COLO668 (cell line): ENCODE results near the gene SHC4.

ENCODE experiments used
- DNase-seq: peaks from one replicate; lab custom pipeline; 2025; ENCODE audit not compliant: unreplicated experiment; lab: John Stamatoyannopoulos, UW

Gene SHC4, protein sequence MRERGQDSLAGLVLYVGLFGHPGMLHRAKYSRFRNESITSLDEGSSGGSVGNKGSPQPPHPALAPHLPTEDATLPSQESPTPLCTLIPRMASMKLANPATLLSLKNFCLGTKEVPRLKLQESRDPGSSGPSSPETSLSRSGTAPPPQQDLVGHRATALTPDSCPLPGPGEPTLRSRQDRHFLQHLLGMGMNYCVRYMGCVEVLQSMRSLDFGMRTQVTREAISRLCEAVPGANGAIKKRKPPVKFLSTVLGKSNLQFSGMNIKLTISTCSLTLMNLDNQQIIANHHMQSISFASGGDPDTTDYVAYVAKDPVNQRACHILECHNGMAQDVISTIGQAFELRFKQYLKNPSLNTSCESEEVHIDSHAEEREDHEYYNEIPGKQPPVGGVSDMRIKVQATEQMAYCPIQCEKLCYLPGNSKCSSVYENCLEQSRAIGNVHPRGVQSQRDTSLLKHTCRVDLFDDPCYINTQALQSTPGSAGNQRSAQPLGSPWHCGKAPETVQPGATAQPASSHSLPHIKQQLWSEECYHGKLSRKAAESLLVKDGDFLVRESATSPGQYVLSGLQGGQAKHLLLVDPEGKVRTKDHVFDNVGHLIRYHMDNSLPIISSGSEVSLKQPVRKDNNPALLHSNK

DNA sequence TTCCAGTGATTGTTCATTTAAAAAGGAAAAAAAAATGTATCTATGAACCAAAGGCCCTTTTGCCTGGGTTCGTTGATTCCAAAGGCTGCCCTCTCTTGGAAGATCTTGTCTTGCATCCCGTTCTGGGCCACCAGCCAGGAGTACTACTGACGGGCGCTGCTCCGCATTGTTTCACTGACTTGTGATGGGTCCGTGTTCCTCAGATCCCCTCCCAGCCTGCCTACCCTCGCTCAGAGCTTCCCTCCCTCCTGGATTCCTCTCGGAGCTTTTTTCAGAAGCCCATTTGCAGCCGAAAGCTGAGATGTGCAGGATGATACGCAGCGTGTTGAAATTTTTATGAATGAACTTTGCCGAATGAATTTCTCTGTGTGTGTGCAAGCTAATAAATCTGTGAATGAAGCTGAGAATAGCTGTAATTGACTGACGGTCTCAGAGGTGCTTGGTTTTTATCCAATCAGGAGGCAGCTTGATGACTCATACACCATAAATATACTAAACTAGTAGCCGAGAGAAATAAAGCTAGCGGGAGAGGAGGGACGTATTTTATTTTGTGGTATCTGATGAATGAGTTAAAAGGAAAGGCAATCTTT, at the start of gene SHC4:
TSS of gene SHC4 (minus strand) at position 396 of the 590 bp plus-strand sequence. CDS start 904 bp downstream, outside the sequence.
- peak; percentile 32 for DNase-seq

DNA sequence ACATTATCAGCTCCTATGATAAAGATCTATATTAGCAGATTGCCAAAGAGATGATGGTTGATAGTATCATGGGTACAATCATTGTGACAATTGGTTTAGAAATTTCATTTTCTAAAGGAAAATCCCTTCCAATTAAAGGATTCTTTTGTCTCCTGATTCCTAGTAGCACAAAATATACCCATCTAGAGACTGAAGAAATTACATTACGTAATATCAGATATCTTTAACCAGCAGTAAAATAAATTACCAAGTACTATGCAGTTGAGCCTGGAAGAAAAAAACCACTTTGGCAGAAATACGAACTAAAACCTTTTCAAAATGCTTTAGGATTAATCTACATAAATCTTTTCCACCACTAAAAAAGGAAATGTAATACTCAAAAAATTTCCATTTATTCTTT, 35.6 kb upstream of the SHC4 start:
- no peak for DNase-seq

DNA sequence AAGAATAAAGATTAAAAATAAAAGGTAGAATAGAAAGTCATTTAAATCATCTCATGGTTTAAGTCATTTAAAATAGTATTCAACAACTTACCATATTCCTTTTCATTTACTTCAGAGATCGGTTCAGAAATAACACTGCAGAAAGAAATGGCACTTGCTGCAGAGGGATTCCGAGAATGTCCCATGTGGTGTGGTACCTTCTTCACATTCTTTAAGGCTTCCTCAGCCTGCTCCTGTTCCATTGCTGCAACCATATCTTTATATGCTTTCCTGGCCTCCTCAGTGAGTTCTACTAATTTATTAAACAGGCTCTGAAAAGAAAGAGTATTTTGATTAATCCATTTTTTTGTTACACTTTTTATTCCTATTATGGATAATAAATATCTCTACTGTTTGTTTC, 32.6 kb upstream of the SHC4 start:
- no peak for DNase-seq

DNA sequence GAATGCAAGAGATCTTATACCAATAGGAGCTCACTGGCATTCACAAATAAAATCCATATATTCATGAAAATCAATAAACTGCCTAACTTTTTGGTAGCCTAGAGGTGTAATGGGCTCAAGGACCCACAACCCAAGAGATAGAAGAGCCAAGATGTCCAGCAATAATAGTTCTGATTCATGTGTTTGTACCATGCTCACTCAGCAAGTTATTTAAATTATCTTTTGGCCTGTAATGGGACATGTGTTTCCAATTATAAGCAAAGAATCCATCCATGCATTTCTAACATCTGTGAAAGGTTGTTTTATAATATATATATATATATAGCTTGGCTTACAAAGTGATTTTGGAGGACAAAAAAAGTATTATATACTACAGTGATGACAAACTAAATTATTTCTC, 29.7 kb upstream of the SHC4 start:
- no peak for DNase-seq

DNA sequence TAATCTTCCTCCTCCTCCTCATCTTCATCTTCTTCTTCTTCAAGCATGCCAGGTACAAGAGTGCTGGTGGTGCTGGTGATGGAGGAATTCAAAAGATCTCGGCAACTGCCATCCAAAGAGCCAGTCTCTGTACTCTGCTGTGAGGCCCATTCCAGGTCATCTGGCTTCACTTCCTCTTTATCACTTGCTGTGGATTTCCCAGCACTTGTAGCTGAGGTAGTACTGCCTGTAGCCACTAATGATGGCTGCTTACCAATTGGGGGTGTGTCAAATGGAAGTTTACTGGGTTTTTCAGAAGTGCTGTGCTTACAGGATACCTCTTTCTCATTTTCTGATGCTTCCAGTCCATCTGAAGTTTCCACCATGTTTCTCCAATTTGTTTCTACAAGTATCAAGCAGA, 28.8 kb upstream of the SHC4 start:
- DNase-seq: no peak

DNA sequence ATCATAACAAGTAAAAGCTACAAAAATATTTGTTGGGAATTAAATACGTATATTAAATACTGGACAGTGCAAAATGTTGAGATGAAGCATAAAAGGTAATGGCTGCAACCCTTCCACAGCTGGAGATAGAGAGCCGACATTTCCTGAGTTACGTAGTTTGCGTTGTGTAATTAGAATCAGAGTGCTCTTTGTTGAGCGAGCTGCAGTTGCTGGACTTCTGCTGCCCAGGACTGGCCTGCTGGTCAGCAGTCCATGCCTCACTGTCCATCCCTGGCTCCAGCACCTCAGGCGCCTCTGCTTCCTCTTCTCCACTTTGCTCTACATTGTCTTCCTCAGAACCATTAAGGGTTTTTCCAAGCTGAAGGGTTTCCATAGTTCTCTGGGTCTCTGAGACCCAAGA, 28.4 kb upstream of the SHC4 start:
- DNase-seq: no peak

DNA sequence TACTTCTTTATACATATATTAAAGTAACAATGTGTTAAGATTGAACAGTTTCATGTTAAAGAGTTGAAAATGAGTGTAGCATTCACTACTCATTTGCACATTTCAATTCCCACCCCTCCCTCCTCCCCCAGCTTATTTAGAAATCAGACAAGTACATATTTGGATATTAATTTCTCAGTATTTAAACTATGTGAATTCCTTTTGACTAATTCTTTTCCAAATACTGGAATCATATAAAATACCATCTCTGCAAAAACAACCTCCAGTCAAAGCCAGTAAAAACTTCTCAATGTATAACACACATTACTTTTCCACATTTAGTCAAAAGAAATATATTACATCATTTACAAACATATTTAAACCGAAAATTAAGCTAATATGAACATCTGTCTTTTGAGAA, 25.5 kb upstream of the SHC4 start:
- no peak for DNase-seq

DNA sequence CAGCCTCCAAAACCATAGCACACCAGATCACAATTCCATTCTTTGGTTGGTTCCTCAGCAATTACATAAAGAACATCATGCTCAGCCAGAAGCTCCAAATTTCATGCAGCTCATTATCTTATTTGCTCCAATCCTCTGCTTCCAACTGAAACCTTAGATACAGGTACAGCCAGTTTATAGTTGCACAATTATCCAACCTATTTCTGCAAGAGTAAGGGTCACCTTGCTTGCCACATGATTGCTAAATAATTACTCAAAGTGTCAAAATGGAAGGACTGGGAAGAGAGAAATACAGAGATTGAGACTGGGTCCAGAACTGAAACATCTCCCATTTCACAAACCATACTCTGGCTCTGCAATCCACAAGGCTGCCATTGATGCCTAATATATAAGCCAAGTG, 23.4 kb upstream of the SHC4 start:
- no peak for DNase-seq

DNA sequence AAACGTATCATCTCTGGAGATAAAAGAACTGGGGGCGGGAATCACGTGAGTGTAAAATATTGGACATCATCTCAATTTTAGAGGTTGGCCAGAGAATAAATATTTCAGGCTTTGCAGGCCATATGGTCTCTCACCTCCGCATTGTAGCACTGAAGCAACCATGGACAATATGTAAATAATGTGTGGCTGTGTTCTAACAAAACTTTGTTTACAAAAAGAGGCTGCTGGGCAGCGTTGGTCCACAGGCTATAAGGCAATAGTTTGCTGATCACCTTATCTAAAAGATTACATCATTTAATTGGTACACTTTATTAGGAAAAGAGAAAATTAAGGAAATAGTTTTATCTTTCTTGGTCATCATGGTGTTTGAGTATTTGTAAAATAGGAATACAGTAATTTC, 22.5 kb upstream of the SHC4 start:
- no peak for DNase-seq

DNA sequence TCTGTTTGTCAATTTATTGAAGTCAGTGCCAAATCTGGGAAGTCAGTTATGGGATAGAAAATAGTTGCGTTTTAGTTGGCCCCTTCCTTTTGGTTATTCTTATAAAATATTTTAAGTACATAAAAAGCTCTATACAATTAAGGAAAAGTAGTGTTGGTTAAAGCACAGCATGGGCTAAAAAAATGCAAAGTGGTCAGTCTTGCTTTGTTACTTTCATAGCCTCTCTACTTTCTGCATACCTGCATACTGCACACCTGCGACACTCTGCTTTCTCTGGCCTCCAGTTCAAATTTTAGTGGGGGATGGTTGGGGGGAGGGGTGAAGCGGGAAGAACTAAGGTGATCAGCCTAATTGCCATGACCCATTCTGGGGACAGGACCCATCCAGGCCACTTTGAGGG, 21.8 kb upstream of the SHC4 start:
- DNase-seq: no peak

DNA sequence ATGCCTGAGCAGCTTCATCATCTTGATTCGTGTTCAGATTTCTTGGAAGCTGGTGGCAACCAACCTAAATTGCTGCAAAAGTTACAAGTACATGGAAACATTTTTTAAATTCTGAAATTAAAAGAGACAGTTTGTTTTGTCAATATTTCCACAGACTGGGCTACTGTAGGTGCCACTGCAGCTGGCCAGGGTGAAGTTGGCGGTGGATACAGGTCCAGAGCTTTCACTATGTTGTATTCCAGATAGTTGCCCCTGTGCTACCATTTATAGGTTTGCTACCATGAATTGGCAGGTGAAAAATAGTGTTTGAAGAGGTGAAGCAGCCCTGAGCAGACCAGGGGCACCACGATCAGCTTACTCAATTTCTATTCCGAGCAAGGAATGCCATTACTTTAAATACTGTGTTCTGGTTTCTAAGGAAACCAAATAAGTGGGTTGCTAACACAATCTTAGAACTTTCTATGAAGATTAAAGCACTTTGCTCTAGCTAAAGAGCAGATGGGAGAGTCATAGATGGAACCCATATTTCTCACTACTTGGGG, 21.2 kb upstream of the SHC4 start:
- no peak for DNase-seq

DNA sequence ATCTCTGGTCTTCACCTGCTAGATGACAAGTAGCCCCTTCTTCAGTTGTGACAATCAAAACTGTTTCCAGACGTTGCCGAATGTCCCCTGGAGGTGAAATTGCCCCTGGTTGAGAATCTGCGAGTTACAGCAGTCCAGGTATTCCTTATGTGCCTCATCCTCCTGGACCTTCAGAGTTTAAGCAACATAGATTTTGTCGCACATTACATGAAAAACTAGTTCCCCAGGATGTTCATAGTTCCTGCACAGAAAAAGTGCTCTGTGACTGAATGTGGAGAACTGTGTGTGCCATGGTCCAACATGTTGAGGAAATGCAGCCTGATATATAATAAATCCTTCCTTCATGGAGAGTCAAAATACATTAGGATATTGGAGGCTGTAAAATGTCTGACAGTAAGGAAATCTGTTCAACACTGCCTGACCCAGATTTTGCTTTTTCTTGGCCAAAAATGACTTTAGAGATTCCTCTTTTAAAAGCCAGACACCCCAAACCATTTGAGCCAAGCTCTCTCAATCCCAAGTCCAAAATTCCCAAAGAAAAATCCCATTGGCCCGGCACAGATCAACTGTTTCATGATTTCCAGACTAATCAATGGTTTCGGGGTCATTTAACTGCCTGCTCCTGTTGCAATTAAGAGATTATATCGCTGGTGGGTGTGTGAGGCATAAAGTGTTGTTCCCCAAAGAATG, 20.4 kb upstream of the SHC4 start:
- no peak for DNase-seq

DNA sequence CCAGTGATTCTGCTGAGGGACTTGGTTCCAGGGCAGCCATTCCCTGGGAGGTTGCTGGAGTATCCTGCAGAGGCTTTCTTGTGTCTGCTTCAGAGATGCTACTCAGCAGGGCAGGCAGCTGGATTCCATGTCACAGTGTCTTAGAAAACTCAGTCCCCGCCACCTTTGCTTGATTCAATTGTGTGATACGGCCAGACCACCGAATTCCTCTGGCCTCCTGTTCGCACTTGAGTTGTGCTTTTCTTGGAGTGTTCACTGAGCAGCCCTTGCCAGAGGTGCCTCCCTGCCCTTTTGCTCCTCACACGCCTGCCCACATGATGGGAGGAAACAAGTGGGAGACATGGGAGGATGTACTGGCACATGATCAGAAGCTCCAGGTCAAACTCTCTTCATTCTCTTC, 19.6 kb upstream of the SHC4 start:
- no peak for DNase-seq

DNA sequence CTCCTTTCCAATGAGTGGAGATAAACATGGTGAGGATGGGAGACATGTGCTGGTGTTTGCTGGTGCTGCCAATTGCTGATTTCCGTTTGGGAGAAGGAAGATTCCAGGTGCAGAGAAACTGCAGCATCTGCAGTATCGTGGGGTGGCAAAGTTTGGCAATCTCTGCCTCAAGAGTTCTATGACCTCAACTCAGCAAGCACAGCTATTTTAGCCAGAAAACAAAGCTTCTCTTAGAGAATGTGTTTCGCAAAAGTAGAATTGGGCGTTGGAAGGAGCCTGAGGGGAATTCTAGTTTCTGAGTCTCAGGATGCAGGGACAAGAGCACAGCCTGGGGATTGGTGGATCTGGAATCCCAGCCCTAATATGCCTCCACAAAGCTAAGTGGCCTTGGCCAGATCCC, 18.2 kb upstream of the SHC4 start:
- DNase-seq: no peak

DNA sequence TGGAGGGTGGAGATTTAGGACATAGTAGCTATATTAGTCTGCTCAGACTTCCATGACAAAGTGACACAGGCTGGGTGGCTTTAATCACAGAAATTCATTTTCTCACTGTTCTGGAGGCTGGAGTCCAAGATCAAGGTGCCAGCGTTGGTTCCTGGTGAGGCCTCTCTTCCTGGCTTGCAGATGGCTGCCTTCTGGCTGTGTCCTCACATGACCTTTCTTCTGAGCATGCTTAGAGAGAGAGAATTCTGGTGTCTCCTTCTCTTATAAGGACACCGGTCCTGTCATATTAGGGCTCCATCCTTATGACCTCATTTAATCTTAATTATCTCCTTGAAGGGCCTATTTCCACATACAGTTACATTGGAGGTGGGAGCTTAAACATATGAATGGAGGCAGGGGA, 14.9 kb upstream of the SHC4 start:
- no peak for DNase-seq

DNA sequence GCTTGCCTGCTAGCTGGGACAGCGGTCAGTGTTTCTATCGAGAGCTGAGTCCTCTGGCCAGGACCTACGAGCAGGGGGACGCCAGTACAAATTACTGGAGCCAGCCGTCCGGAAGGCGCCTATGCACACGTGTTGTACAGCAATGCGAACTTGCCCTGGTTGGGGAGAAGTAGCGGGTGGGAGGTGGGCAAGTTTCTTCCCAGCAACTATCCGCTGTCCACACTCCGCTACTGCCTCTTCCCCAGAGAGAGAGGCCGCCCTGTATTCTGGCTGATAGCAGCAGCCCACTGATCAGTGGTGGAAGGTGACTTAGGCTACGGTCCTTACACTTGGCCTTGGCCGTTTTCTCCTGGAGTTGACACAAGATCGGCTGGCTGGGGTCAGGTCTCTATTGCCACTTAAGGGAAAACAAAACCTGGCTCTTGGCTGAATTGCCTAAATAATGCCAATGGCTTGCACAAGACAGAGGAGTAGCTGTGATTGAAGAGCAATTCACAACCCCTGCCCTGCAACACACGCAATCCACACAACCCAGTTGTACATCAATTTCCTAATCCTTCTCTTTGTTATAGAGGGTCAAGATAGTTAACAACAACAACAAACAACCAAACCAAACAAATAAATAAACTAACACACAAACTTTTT, 12.8 kb upstream of the SHC4 start:
- DNase-seq: no peak

DNA sequence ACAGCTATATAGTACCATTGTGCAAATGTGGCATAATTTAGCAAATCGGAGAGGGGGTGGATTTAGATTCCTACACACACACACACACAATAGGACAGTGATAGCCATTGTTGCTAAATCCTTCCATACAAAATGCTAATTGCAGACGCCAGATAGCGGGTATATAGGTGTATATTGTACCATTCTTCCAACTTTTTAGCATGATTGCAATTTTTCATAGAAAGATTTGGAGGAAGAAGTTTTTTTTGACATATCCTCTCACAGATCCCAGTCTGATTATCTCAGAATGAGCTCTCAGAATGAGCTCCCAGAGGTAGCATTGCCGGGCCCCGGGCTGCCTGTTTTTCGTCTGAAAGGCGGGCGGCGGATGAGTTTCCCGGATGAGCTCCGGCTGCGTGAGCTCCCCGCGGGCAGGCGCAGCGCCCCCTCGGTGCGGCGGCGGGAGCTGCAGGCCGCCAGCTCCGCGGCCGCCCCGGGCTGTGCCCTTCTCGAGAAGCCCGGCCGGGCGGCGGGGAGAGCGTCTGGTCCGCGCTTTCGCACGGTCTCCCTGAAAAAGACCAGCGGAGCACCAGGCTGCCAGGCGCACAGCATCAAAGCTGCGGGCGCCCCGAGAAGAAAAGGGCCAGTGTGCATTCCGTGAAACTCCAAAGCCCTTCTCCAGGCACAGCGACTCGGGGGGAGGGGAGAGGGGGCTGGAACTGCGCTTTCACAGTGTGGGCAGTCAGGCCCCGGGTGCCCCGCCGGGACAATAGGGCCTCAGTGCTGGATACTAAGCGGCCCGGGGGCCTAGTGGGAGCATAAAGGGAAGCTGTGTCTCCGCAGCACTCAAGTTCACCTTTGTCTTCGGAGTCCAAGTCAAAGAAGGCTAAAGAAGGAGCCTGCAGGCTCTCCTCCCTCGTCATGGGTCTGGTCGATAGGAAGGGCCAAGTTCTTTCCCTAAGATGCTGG, 12.0 kb upstream of the SHC4 start:
- peak; percentile 89 for DNase-seq

DNA sequence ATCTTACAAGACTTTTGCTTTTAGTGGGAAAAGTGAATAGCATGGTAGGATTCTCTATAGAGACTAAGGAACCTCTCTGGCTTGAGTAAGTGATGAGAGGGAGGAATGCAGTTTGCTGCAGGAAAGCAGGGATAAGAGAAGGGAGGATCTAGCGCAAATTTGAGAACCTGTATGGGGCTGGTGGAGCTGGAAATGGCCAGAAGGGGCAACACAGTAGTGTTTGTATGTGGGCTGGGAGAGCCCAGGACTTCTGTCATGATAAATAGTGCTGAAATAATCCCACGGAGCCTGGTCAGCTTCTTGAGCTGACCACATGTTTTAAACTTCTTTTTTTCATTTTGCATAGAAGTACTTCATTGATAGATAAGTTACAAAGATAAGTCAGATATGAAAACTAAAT, 11.2 kb upstream of the SHC4 start:
- DNase-seq: no peak

DNA sequence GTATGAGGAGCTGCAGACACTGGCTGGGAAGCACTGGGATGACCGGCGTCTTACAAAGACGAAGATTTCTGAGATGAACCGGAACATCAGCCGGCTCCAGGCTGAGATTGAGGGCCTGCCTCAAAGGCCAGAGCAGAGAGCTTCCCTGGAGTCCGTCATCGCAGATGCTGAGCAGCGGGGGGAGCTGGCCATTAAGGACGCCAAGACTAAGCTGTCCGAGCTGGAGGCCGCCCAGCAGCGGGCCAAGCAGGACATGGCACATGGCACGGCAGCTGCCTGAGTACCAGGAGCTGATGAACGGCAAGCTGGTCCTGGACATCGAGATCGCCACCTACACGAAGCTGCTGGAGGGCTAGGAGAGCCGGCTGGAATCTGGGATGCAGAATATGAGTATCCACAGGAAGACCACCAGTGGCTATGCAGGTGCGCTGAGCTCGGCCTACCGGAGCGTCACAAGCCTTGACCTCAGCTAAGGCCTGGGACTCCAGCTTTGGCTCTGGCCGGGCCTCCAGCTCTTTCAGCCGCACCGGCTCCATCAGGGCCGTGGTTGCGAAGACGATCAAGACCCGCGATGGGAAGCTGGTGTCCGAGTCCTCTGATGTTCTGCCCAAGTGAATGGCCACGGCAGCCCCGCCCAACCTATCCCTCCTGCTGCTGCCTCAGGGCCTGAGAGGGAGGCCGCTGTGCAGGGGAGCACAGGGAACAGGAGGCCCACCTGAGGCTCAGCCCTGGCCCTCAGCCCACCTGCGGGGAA, 9.2 kb upstream of the SHC4 start:
- no peak for DNase-seq
